SK-N-SH (cell line): Measurements from ENCODE around the gene PEX14. TPM values are rescaled to one million over a fixed set of nuclear protein-coding genes. Genes with fewer than 3 reads are reported as not detected.

Source experiments
- CTCF ChIA-PET: fragments of 300-600, 350-600 bp; formaldehyde crosslinking; extraction: SDS; loops from one replicate; lab custom pipeline; 2021; lab: Yijun Ruan, JAX
- POLR2A ChIA-PET: fragments of 350-600 bp; sonication (Branson Sonifier 250); formaldehyde crosslinking; extraction: SDS; loops from one replicate; lab custom pipeline; 2020; ENCODE audit warnings: antibody characterized with exemption, inconsistent platforms; lab: Yijun Ruan, JAX
- DNase-seq: peaks from one replicate; pipeline ENCODE4 v3.0.0; 2012
- H2AFZ ChIP-seq: fragments of 200-600 bp; sonication (generic); 2 replicates; pipeline ENCODE4 v1.8.1; 2016; ENCODE audit warnings: antibody characterized with exemption, mild to moderate bottlenecking, low read depth
- H3F3A ChIP-seq: fragments of 200-600 bp; sonication (generic); replicated peaks from 2 replicates; pipeline ENCODE3; 2016; ENCODE audit warnings: antibody characterized with exemption, mild to moderate bottlenecking; ENCODE audit not compliant: insufficient read depth
- H3K27ac ChIP-seq, 2 experiments: fragments of 200-500 bp in 1 of 2; fragments of 200-600 bp in 1 of 2; sonication (Bioruptor generic) in 1 of 2; sonication (generic), shearing (Covaris generic) in 1 of 2; 2 replicates each; pipeline versions ENCODE4 v1.5.1 to v1.6.1; 2014 to 2016; ENCODE audit warnings: low read depth in 2 of 2, inconsistent platforms in 1 of 2, low read length in 1 of 2, mild to moderate bottlenecking in 1 of 2, mixed read lengths in 1 of 2
- H3K27me3 ChIP-seq: fragments of 200-600 bp; sonication (generic), shearing (Covaris generic); 2 replicates; pipeline ENCODE4 v1.6.1; 2016; ENCODE audit warnings: mixed run types; ENCODE audit not compliant: insufficient read depth
- H3K36me3 ChIP-seq, 2 experiments: fragments of 200-500 bp in 1 of 2; fragments of 200-600 bp in 1 of 2; sonication (Bioruptor generic) in 1 of 2; sonication (generic) in 1 of 2; replicated peaks in 1 of 2; 2 replicates each; pipeline versions ENCODE3 to v1.5.1; 2014 to 2016; ENCODE audit warnings: low read length in 1 of 2, mild to moderate bottlenecking in 1 of 2; ENCODE audit not compliant: insufficient read depth in 2 of 2, control insufficient read depth in 1 of 2
- H3K4me1 ChIP-seq, 2 experiments: fragments of 200-500 bp in 1 of 2; fragments of 200-600 bp in 1 of 2; sonication (Bioruptor generic) in 1 of 2; sonication (generic), shearing (Covaris generic) in 1 of 2; 2 replicates each; pipeline versions ENCODE4 v1.5.1 to v1.6.1; 2014 to 2016; ENCODE audit warnings: low read depth in 1 of 2, low read length in 1 of 2, mixed run types in 1 of 2; ENCODE audit not compliant: insufficient read depth in 2 of 2, control insufficient read depth in 1 of 2
- H3K4me2 ChIP-seq: fragments of 200-600 bp; sonication (generic), shearing (Covaris generic); 2 replicates; pipeline ENCODE4 v1.6.1; 2017; ENCODE audit warnings: mixed run types
- H3K4me3 ChIP-seq, 2 experiments: fragments of 200-500 bp in 1 of 2; fragments of 200-600 bp in 1 of 2; sonication (Bioruptor generic) in 1 of 2; sonication (generic), shearing (Covaris generic) in 1 of 2; 2 replicates each; pipeline versions ENCODE4 v1.5.1 to v1.8.1; 2014 to 2016; ENCODE audit warnings: low read depth in 2 of 2, inconsistent platforms in 1 of 2, low read length in 1 of 2, mild to moderate bottlenecking in 1 of 2, mixed read lengths in 1 of 2, moderate library complexity in 1 of 2
- H3K79me2 ChIP-seq: fragments of 200-600 bp; sonication (generic); 2 replicates; pipeline ENCODE4 v1.8.1; 2017; ENCODE audit warnings: mild to moderate bottlenecking; ENCODE audit not compliant: insufficient read depth
- H3K9ac ChIP-seq: fragments of 200-600 bp; sonication (generic); 2 replicates; pipeline ENCODE4 v1.6.1; 2017; ENCODE audit warnings: mixed run types
- H3K9me2 ChIP-seq: fragments of 200-600 bp; sonication (generic); 2 replicates; pipeline ENCODE4 v1.6.1; 2017; ENCODE audit warnings: mixed run types
- H3K9me3 ChIP-seq: fragments of 200-600 bp; sonication (generic); 2 replicates; pipeline ENCODE4 v1.6.1; 2017; ENCODE audit warnings: mixed run types, mild to moderate bottlenecking, moderate library complexity
- H4K20me1 ChIP-seq: fragments of 200-600 bp; sonication (generic); 2 replicates; pipeline ENCODE4 v1.6.1; 2017; ENCODE audit warnings: mild to moderate bottlenecking, mixed run types; ENCODE audit not compliant: insufficient read depth
- CHD2 ChIP-seq: fragments of 150-350 bp; IDR thresholded peaks from 2 replicates; pipeline ENCODE4 v1.6.1; 2018; ENCODE audit warnings: low read length; ENCODE audit not compliant: partially characterized antibody
- ELF1 ChIP-seq: IDR thresholded peaks from 2 replicates; pipeline ENCODE4 v1.4.0; 2012
- EZH2phosphoT487 ChIP-seq: fragments of 200-600 bp; sonication (generic); IDR thresholded peaks from 2 replicates; pipeline ENCODE4 v1.6.1; 2017; ENCODE audit warnings: low read depth, mixed run types, mild to moderate bottlenecking, antibody characterized with exemption, moderate library complexity, borderline replicate concordance
- FOXM1 ChIP-seq: IDR thresholded peaks from 2 replicates; pipeline ENCODE4 v1.4.0; 2012; ENCODE audit warnings: low read depth, mild to moderate bottlenecking
- GATA2 ChIP-seq: sonication (generic); formaldehyde crosslinking; IDR thresholded peaks from 2 replicates; pipeline ENCODE4 v1.5.0; 2020; ENCODE audit warnings: mild to moderate bottlenecking, missing genetic modification reagents
- JUND ChIP-seq: IDR thresholded peaks from 2 replicates; pipeline ENCODE4 v1.4.0; 2012
- MEF2A ChIP-seq: IDR thresholded peaks from 2 replicates; pipeline ENCODE4 v1.4.0; 2012; ENCODE audit warnings: low read depth, borderline replicate concordance
- RAD21 ChIP-seq: IDR thresholded peaks from 2 replicates; pipeline ENCODE4 v1.6.1; 2012; ENCODE audit warnings: mild to moderate bottlenecking, low read length
- RCOR1 ChIP-seq: fragments of 150-350 bp; IDR thresholded peaks from 2 replicates; pipeline ENCODE4 v1.6.1; 2017; ENCODE audit warnings: antibody characterized with exemption, low read length
- SIN3A ChIP-seq: IDR thresholded peaks from 2 replicates; pipeline ENCODE4 v1.6.1; 2012; ENCODE audit warnings: low read depth, mild to moderate bottlenecking, low read length, moderate library complexity, borderline replicate concordance
- SMC3 ChIP-seq: IDR thresholded peaks from 2 replicates; pipeline ENCODE4 v1.6.1; 2012; ENCODE audit warnings: low read depth, low read length, improper control_type of control experiment
- TCF12 ChIP-seq: IDR thresholded peaks from 2 replicates; pipeline ENCODE4 v1.4.0; 2012
- TEAD4 ChIP-seq: IDR thresholded peaks from 2 replicates; pipeline ENCODE4 v1.4.0; 2012; ENCODE audit warnings: mild to moderate bottlenecking, borderline replicate concordance; ENCODE audit not compliant: insufficient read depth
- YY1 ChIP-seq: IDR thresholded peaks from 2 replicates; pipeline ENCODE4 v1.4.0; 2012; ENCODE audit warnings: low read depth, mild to moderate bottlenecking
- WGBS: methylation state at CpG from one replicate; pipeline ENCODE4 v1.1.6; 2017; ENCODE audit warnings: low lambda C conversion rate; 5-methylcytosine and 5-hydroxymethylcytosine counted together
- polyA plus RNA-seq, 3 experiments: library from polyadenylated mRNA; depleted of rRNA; stranded (reverse); fragments of >200 nt; gene quantifications; 2 replicates each; pipeline ENCODE4 v1.2.3, GENCODE V29; 2012
- TF ChIP-seq, protein P1 (sequence below): IDR thresholded peaks from 2 replicates; pipeline ENCODE4 v1.6.1; 2012; ENCODE audit warnings: mild to moderate bottlenecking, low read depth, low read length, moderate library complexity
- TF ChIP-seq, protein P2 (sequence below): fragments of 150-350 bp; IDR thresholded peaks from 2 replicates; pipeline ENCODE4 v1.6.1; 2017; ENCODE audit warnings: antibody characterized with exemption, low read length, low read depth, borderline replicate concordance
- TF ChIP-seq, protein P3 (sequence below): fragments of 150-350 bp; IDR thresholded peaks from 2 replicates; pipeline ENCODE4 v1.6.1; 2016; ENCODE audit warnings: mild to moderate bottlenecking, low read depth, low read length
- TF ChIP-seq, protein P4 (sequence below): IDR thresholded peaks from 2 replicates; pipeline ENCODE4 v1.4.0; 2012; ENCODE audit warnings: low read depth, borderline replicate concordance

The PEX14 gene
- polyA plus RNA-seq, 1 of the 3 experiments (the other 2 are of a cell fraction): 36.2 TPM

DNA sequence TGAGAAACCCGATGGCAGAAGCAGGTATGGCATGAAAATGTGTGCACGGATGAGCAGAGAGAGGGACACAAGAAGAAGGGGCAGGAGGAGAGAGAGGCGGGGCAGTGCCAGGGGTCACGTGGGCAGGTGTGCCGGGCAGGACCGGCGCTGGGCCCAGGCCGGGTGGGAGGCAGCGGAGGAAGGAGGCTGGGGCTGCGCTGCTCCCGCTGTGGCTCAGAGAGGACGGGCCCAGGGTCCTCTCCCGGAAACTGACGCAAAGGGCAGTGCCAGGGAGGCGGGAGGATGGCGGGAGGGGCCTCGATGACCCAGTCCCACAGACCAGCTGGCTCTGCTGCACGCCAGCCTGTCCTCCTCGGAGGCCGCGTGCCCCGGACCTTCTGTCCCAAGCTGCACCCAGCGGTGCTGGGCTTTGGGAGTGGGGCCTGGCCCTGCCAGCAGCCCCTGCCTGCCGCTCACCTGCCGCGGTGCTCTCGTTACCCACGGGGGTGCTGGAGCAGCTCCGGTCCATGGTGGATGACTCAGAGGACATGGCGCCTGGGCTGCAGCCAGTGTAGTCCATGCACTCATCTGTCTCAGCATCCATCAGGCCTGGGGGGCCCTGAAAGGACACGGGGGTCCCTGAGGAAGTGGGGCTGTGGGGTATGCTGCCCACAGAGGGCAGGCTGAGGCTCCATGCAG, 167.8 kb downstream of the PEX14 start (continued):
- TF ChIP-seq, protein P1, sequence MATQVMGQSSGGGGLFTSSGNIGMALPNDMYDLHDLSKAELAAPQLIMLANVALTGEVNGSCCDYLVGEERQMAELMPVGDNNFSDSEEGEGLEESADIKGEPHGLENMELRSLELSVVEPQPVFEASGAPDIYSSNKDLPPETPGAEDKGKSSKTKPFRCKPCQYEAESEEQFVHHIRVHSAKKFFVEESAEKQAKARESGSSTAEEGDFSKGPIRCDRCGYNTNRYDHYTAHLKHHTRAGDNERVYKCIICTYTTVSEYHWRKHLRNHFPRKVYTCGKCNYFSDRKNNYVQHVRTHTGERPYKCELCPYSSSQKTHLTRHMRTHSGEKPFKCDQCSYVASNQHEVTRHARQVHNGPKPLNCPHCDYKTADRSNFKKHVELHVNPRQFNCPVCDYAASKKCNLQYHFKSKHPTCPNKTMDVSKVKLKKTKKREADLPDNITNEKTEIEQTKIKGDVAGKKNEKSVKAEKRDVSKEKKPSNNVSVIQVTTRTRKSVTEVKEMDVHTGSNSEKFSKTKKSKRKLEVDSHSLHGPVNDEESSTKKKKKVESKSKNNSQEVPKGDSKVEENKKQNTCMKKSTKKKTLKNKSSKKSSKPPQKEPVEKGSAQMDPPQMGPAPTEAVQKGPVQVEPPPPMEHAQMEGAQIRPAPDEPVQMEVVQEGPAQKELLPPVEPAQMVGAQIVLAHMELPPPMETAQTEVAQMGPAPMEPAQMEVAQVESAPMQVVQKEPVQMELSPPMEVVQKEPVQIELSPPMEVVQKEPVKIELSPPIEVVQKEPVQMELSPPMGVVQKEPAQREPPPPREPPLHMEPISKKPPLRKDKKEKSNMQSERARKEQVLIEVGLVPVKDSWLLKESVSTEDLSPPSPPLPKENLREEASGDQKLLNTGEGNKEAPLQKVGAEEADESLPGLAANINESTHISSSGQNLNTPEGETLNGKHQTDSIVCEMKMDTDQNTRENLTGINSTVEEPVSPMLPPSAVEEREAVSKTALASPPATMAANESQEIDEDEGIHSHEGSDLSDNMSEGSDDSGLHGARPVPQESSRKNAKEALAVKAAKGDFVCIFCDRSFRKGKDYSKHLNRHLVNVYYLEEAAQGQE: no peak
- TF ChIP-seq SMC3 (no peak), TEAD4 (no peak), JUND (no peak), FOXM1 (no peak)
- TF ChIP-seq, protein P2, sequence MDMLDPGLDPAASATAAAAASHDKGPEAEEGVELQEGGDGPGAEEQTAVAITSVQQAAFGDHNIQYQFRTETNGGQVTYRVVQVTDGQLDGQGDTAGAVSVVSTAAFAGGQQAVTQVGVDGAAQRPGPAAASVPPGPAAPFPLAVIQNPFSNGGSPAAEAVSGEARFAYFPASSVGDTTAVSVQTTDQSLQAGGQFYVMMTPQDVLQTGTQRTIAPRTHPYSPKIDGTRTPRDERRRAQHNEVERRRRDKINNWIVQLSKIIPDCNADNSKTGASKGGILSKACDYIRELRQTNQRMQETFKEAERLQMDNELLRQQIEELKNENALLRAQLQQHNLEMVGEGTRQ: no peak

DNA sequence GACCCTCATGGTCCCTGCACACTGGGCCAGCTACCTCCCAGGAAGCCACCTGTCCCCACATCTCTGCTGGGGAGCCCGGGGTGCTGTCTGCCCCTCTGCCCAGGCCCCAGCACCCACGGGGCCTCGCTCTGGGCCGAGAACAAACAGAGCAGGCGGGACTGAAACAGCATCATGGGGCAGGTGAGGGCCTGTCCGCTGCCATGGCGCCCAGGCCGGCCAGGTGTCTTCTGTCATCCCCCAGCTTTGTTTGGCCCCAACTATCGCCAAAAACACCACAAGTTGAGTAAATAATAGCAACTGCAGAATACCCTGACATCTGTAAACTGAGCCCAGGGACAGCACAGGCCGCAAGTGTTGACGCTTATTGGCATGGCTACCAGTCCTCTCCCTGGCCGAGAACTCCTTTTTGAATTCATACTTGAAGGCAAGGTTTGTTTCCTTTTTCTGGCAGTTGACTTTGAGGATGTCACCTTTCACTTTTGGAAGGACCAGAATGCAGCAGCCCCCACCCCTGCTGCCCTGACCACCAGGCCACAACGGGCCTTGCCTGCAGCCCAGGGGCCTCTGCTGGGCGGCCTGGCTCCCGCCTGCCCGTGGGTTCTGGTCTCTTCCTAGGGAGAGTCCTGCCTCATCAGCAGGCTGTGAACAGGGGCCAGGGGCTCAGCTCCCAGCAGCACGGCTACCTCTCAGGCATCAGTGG, 169.0 kb downstream of the PEX14 start:
- TF ChIP-seq CHD2 (no peak), GATA2 (CRISPR knock-in tag) (no peak), EZH2phosphoT487 (no peak), RCOR1 (no peak), TCF12 (no peak), RAD21 (no peak), ELF1 (no peak), MEF2A (no peak), SIN3A (no peak), YY1 (no peak)
- TF ChIP-seq, protein P3, sequence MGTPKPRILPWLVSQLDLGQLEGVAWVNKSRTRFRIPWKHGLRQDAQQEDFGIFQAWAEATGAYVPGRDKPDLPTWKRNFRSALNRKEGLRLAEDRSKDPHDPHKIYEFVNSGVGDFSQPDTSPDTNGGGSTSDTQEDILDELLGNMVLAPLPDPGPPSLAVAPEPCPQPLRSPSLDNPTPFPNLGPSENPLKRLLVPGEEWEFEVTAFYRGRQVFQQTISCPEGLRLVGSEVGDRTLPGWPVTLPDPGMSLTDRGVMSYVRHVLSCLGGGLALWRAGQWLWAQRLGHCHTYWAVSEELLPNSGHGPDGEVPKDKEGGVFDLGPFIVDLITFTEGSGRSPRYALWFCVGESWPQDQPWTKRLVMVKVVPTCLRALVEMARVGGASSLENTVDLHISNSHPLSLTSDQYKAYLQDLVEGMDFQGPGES: no peak
- TF ChIP-seq, protein P4, sequence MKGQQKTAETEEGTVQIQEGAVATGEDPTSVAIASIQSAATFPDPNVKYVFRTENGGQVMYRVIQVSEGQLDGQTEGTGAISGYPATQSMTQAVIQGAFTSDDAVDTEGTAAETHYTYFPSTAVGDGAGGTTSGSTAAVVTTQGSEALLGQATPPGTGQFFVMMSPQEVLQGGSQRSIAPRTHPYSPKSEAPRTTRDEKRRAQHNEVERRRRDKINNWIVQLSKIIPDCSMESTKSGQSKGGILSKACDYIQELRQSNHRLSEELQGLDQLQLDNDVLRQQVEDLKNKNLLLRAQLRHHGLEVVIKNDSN: no peak
- H3F3A ChIP-seq: no peaks in the 10 kb centered on the region
- whole genome bisulfite sequencing: 75% methylated on average over 7 of the region's 17 CpGs

More for the DNA sequence above, 169.0 kb downstream of the PEX14 start:
- ChIA-PET CTCF (interaction anchor here (0.6 to 1.3 kb wide), 2 partner anchors 11 to 166 kb away, joined by 3 read pairs; no protein-coding TSS in a partner anchor), POLR2A (no interaction called here)
- no peak overlapping the region for H3K27ac ChIP-seq
- no peak overlapping the region for H2AFZ ChIP-seq
- no peaks in the 10 kb centered on the region for H3K9me2 ChIP-seq
- H3K9ac ChIP-seq: no peak overlapping the region
- no peaks in the 10 kb centered on the region for H3K9me3 ChIP-seq
- no peaks in the 10 kb centered on the region for H3K36me3 ChIP-seq
- DNase-seq: no peak
- H3K27me3 ChIP-seq: no peaks in the 10 kb centered on the region
- H3K79me2 ChIP-seq: no peaks in the 10 kb centered on the region
- no peak overlapping the region for H3K4me2 ChIP-seq
- H3K4me1 ChIP-seq: peaks cover 0 to 42% of the 10 kb centered on the region in 2 experiments; a peak in 1 of 4 replicates
- H3K4me3 ChIP-seq: no peak overlapping the region
- H4K20me1 ChIP-seq: no peaks in the 10 kb centered on the region
